H1 (cell line): ENCODE measurements around the gene MEGF11. TPM values are rescaled to one million over a fixed set of nuclear protein-coding genes. Genes with fewer than 3 reads are reported as not detected.

Experiments
- CTCF ChIA-PET: fragments of 300-600 bp; sonication (Branson Sonifier 250); formaldehyde crosslinking; loops from one replicate; lab custom pipeline; 2021; ENCODE audit not compliant: partially characterized antibody; lab: Charles Lee
- POLR2A ChIA-PET: fragments of 300-600 bp; sonication (Branson Sonifier 250); formaldehyde crosslinking; loops from one replicate; lab custom pipeline; 2021; ENCODE audit warnings: inconsistent platforms; ENCODE audit not compliant: partially characterized antibody; lab: Charles Lee
- DNase-seq, 2 experiments: peaks; one replicate each; pipeline versions ENCODE4 v3.0.0 to v3.0.0-alpha.2; 2010 to 2022; ENCODE audit warnings: low spot score in 2 of 2, low read depth in 1 of 2, mixed read lengths in 1 of 2
- FAIRE-seq: peaks from 2 replicates; lab custom pipeline; 2011; peaks lifted over from hg19 to GRCh38; lab: Jason Lieb, UNC
- H2AFZ ChIP-seq: 2 replicates; pipeline ENCODE4 v1.8.1; 2012; ENCODE audit warnings: low read length, inconsistent platforms
- H2AK5ac ChIP-seq: 2 replicates; pipeline ENCODE4 v1.6.1; 2013; ENCODE audit warnings: low read depth, low read length
- H2BK120ac ChIP-seq: replicated peaks from 2 replicates; pipeline ENCODE3; 2013; ENCODE audit warnings: low read depth, low read length, inconsistent platforms
- H2BK12ac ChIP-seq: 2 replicates; pipeline ENCODE4 v1.6.1; 2013; ENCODE audit warnings: low read depth, low read length
- H2BK15ac ChIP-seq: 2 replicates; pipeline ENCODE4 v1.6.1; 2013; ENCODE audit warnings: low read length
- H2BK20ac ChIP-seq: 2 replicates; pipeline ENCODE4 v1.6.1; 2013; ENCODE audit warnings: low read length
- H2BK5ac ChIP-seq: 2 replicates; pipeline ENCODE4 v1.6.1; 2013; ENCODE audit warnings: low read depth, low read length
- H3K14ac ChIP-seq: 2 replicates; pipeline ENCODE4 v1.6.1; 2013; ENCODE audit warnings: inconsistent platforms; ENCODE audit not compliant: insufficient read length
- H3K18ac ChIP-seq: 2 replicates; pipeline ENCODE4 v1.6.1; 2013; ENCODE audit warnings: low read length; ENCODE audit errors: extremely low read depth
- H3K23ac ChIP-seq: 2 replicates; pipeline ENCODE4 v1.6.1; 2013; ENCODE audit warnings: inconsistent platforms; ENCODE audit not compliant: insufficient read length
- H3K23me2 ChIP-seq: 2 replicates; pipeline ENCODE4 v1.6.1; 2013; ENCODE audit warnings: low read depth, low read length
- H3K27ac ChIP-seq: 2 replicates; pipeline ENCODE4 v1.6.1; 2011; ENCODE audit warnings: low read depth, low read length, inconsistent platforms
- H3K27me3 ChIP-seq, 4 experiments: replicated peaks in 1 of 4; 1 replicate in 1 of 4; 2 replicates in 3 of 4; pipeline versions ENCODE4 v1.6.1 to v1.8.1; 2011 to 2013; ENCODE audit warnings: low read length in 3 of 4, mild to moderate bottlenecking in 3 of 4, inconsistent platforms in 2 of 4, mixed read lengths in 2 of 4, moderate library complexity in 1 of 4; ENCODE audit not compliant: control insufficient read depth in 3 of 4, insufficient read depth in 3 of 4; ENCODE audit errors: extremely low read depth in 1 of 4
- H3K36me3 ChIP-seq, 4 experiments: 2 replicates each; pipeline versions ENCODE4 v1.6.1 to v1.8.1; 2011 to 2013; ENCODE audit warnings: mild to moderate bottlenecking in 4 of 4, low read length in 3 of 4, moderate library complexity in 2 of 4, control low read depth in 1 of 4, inconsistent platforms in 1 of 4; ENCODE audit not compliant: insufficient read depth in 4 of 4, control insufficient read depth in 2 of 4
- H3K4ac ChIP-seq: replicated peaks from 2 replicates; pipeline ENCODE3; 2013; ENCODE audit warnings: low read length, low read depth, mixed read lengths, inconsistent platforms; ENCODE audit not compliant: insufficient read length
- H3K4me1 ChIP-seq, 4 experiments: replicated peaks in 1 of 4; 1 replicate in 1 of 4; 2 replicates in 3 of 4; pipeline versions ENCODE4 v1.6.1 to v1.8.1; 2011 to 2013; ENCODE audit warnings: low read length in 3 of 4, inconsistent platforms in 2 of 4, mixed read lengths in 1 of 4; ENCODE audit not compliant: insufficient read depth in 4 of 4, control insufficient read depth in 3 of 4
- H3K4me2 ChIP-seq, 2 experiments: 2 replicates each; pipeline versions ENCODE4 v1.6.1 to v1.8.1; 2011 to 2013; ENCODE audit warnings: low read depth in 2 of 2, low read length in 2 of 2, control low read depth in 1 of 2, inconsistent platforms in 1 of 2, mild to moderate bottlenecking in 1 of 2; ENCODE audit not compliant: insufficient read depth in 1 of 2
- H3K4me3 ChIP-seq, 4 experiments: fragments of 200-600, 300-600 bp in 1 of 4; sonication (generic), shearing (Covaris generic), sonication (Bioruptor Twin) in 1 of 4; 2 replicates each; pipeline versions ENCODE4 v1.5.1 to v1.8.1; 2011 to 2016; ENCODE audit warnings: low read length in 4 of 4, low read depth in 3 of 4, control low read depth in 2 of 4, inconsistent platforms in 2 of 4, mild to moderate bottlenecking in 2 of 4, mixed read lengths in 1 of 4, moderate library complexity in 1 of 4; ENCODE audit not compliant: insufficient read depth in 2 of 4; ENCODE audit errors: extremely low read depth in 1 of 4
- H3K56ac ChIP-seq: replicated peaks from 2 replicates; pipeline ENCODE3; 2013; ENCODE audit warnings: low read depth, mild to moderate bottlenecking, mixed read lengths, low read length, inconsistent platforms; ENCODE audit not compliant: insufficient read length
- H3K79me1 ChIP-seq: 2 replicates; pipeline ENCODE4 v1.6.1; 2013; ENCODE audit warnings: low read depth, low read length, control low read depth
- H3K79me2 ChIP-seq, 2 experiments: 2 replicates each; pipeline versions ENCODE4 v1.6.1 to v1.8.1; 2012 to 2013; ENCODE audit warnings: low read length in 2 of 2, mild to moderate bottlenecking in 2 of 2, inconsistent platforms in 1 of 2; ENCODE audit not compliant: insufficient read depth in 2 of 2, control insufficient read depth in 1 of 2
- H3K9ac ChIP-seq, 4 experiments: replicated peaks in 1 of 4; 1 replicate in 1 of 4; 2 replicates in 3 of 4; pipeline versions ENCODE4 v1.6.1 to v1.8.1; 2011 to 2013; ENCODE audit warnings: low read depth in 3 of 4, low read length in 3 of 4, control low read depth in 2 of 4, mild to moderate bottlenecking in 2 of 4, moderate library complexity in 2 of 4, inconsistent platforms in 1 of 4; ENCODE audit errors: extremely low read depth in 1 of 4
- H3K9me3 ChIP-seq, 2 experiments: 2 replicates each; pipeline versions ENCODE4 v1.6.1 to v1.8.1; 2012 to 2013; ENCODE audit warnings: mild to moderate bottlenecking in 2 of 2, moderate library complexity in 2 of 2, control low read depth in 1 of 2, inconsistent platforms in 1 of 2, low read depth in 1 of 2, low read length in 1 of 2, mixed read lengths in 1 of 2; ENCODE audit not compliant: insufficient read depth in 2 of 2
- H4K20me1 ChIP-seq, 2 experiments: replicated peaks in 1 of 2; 2 replicates each; pipeline versions ENCODE3 to v1.8.1; 2011 to 2013; ENCODE audit warnings: inconsistent platforms in 2 of 2, low read length in 2 of 2, mild to moderate bottlenecking in 1 of 2; ENCODE audit not compliant: insufficient read depth in 2 of 2, control insufficient read depth in 1 of 2
- H4K5ac ChIP-seq: 2 replicates; pipeline ENCODE4 v1.6.1; 2013; ENCODE audit warnings: low read length, low read depth, mixed read lengths, inconsistent platforms; ENCODE audit not compliant: insufficient read length
- H4K8ac ChIP-seq: 2 replicates; pipeline ENCODE4 v1.8.0; 2013; ENCODE audit warnings: mild to moderate bottlenecking, moderate library complexity, low read length, inconsistent platforms; ENCODE audit not compliant: insufficient read depth; ENCODE audit errors: extremely low read depth
- H4K91ac ChIP-seq: replicated peaks from 2 replicates; pipeline ENCODE3; 2013; ENCODE audit warnings: low read length, mixed read lengths, inconsistent platforms; ENCODE audit not compliant: insufficient read length
- BACH1 ChIP-seq: IDR thresholded peaks from 2 replicates; pipeline ENCODE4 v1.6.1; 2012; ENCODE audit warnings: low read length, improper control_type of control experiment
- CBX5 ChIP-seq: fragments of 300-800, 300-1000 bp; sonication (generic); IDR thresholded peaks from 2 replicates; pipeline ENCODE4 v1.7.1; 2016; ENCODE audit warnings: antibody characterized with exemption, low read length, low read depth
- FOSL1 ChIP-seq: IDR thresholded peaks from 2 replicates; pipeline ENCODE4 v1.6.1; 2011; ENCODE audit warnings: mild to moderate bottlenecking, low read depth, low read length, moderate library complexity; ENCODE audit not compliant: insufficient read depth
- GABPA ChIP-seq: IDR thresholded peaks from 2 replicates; pipeline ENCODE4 v1.6.1; 2011; ENCODE audit warnings: mild to moderate bottlenecking, low read length, moderate library complexity, borderline replicate concordance; ENCODE audit not compliant: insufficient read depth
- HDAC2 ChIP-seq, 2 experiments: fragments of 300-600 bp in 1 of 2; sonication (generic) in 1 of 2; IDR thresholded peaks; 2 replicates each; pipeline ENCODE4 v1.6.1; 2011 to 2012; ENCODE audit warnings: low read depth in 2 of 2, low read length in 2 of 2, mild to moderate bottlenecking in 2 of 2, moderate library complexity in 2 of 2, borderline replicate concordance in 1 of 2, inconsistent platforms in 1 of 2
- RNF2 ChIP-seq: fragments of 200-900, 300-1000 bp; sonication (generic); IDR thresholded peaks from 2 replicates; pipeline ENCODE4 v1.7.1; 2016; ENCODE audit warnings: borderline replicate concordance, low read depth, mild to moderate bottlenecking, antibody characterized with exemption, low read length; ENCODE audit not compliant: poor library complexity, severe bottlenecking; ENCODE audit errors: missing control alignments
- SIX5 ChIP-seq: IDR thresholded peaks from 2 replicates; pipeline ENCODE4 v1.6.1; 2011; ENCODE audit warnings: mild to moderate bottlenecking, low read depth, low read length
- SP4 ChIP-seq: IDR thresholded peaks from 2 replicates; pipeline ENCODE4 v1.6.1; 2012; ENCODE audit warnings: low read length, inconsistent platforms
- TBP ChIP-seq: IDR thresholded peaks from 2 replicates; pipeline ENCODE4 v1.6.1; 2011; ENCODE audit warnings: low read depth, low read length, improper control_type of control experiment
- WGBS, 2 experiments: shearing (Covaris generic) in 1 of 2; methylation state at CpG; one replicate each; pipeline versions ENCODE4 v1.1.6 to v1.1.7; 2013 to 2015; ENCODE audit warnings: low lambda C conversion rate in 2 of 2, mixed read lengths in 2 of 2, inconsistent platforms in 1 of 2, low coverage in 1 of 2, missing lambda C conversion rate in 1 of 2; ENCODE audit not compliant: insufficient replicate concordance in 2 of 2, insufficient coverage in 1 of 2, insufficient read length in 1 of 2; ENCODE audit errors: extremely low coverage in 1 of 2, missing lambda C conversion rate in 1 of 2; 5-methylcytosine and 5-hydroxymethylcytosine counted together
- polyA plus RNA-seq, 7 experiments: library from polyadenylated mRNA; depleted of rRNA in 3 of 7; stranded (reverse) in 5 of 7; unstranded in 2 of 7; fragments of >200 nt in 5 of 7; fragments of 200-250 nt in 2 of 7; gene quantifications; 1 replicate in 5 of 7; 2 replicates in 1 of 7; 4 replicates in 1 of 7; pipeline versions ENCODE4 v1.2.1 to v1.2.3, GENCODE V29; 2011 to 2013; ENCODE audit warnings: missing spikeins in 2 of 7, mixed read lengths in 2 of 7
- total RNA-seq: library from RNA; stranded (reverse); fragmentation: NEBNext Ultra II Directional; extraction: Animal tissue kit (Norgen Biotek cat#: 25700); gene quantifications from 2 replicates; pipeline ENCODE4 v1.2.1, GENCODE V29; 2021
- TF ChIP-seq, protein P1 (sequence below): IDR thresholded peaks from 2 replicates; pipeline ENCODE4 v1.6.1; 2012; ENCODE audit warnings: inconsistent platforms
- TF ChIP-seq, protein P2 (sequence below): IDR thresholded peaks from 2 replicates; pipeline ENCODE4 v1.6.1; 2011; ENCODE audit warnings: low read length, improper control_type of control experiment

Gene MEGF11
- total and polyA plus RNA-seq, 2 of the 8 experiments (the other 6 are each of a cell fraction or from before 2014, with no cell fraction given): 4.4 to 4.8 TPM

DNA sequence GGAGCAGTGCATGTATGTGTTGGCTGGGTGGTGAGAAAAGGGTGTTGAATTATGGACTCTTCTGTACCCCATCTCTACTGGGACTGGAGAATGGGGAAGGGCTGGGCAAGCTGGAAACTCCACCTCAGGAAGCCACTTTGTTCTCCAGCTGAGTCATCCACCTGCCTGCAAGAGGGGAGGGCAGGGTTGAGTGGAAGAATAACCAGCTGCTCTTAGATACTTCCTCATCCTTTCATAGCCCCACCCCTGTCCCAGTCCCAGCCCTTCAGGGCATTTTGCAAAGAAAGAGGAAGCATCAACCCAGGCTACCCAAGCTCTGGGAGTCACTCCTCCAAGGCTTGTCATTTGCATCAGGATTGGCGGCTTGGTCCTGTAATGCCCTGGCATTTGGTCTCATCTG, 351.2 kb downstream of the MEGF11 start:
- no peak overlapping the region for H4K91ac ChIP-seq
- no peak overlapping the region for H3K18ac ChIP-seq
- H2BK120ac ChIP-seq: no peak overlapping the region
- CTCF ChIA-PET: interaction anchor here (0.6 to 7.3 kb wide), 7 partner anchors 9 to 386 kb away, joined by 3 to 46 read pairs (median 3); no protein-coding TSS in a partner anchor
- H3K79me2 ChIP-seq: no peaks in the 10 kb centered on the region
- H3K4me2 ChIP-seq: no peak overlapping the region
- no peak overlapping the region for H2BK20ac ChIP-seq
- no peaks in the 10 kb centered on the region for H4K20me1 ChIP-seq
- H3K4me1 ChIP-seq: peaks cover 0 to 5% (median 1%) of the 10 kb centered on the region in 4 experiments; a peak in 4 of 7 replicates
- peaks cover 2 to 40% (median 24%) of the 10 kb centered on the region in 4 experiments for H3K36me3 ChIP-seq
- POLR2A ChIA-PET: no interaction called here
- WGBS, 2 experiments: 79% methylated on average over 1 of the region's 1 CpG; no CpG with 5 or more reads in 1 of the 2 experiments
- FAIRE-seq (no peak), DNase-seq (peak; percentile 13 to 40)
- H3K14ac ChIP-seq: no peak overlapping the region
- H2AK5ac ChIP-seq: no peak overlapping the region
- no peak overlapping the region for H4K5ac ChIP-seq
- no peak overlapping the region for H3K56ac ChIP-seq
- H3K9ac ChIP-seq: no peak overlapping the region
- H2BK12ac ChIP-seq: no peak overlapping the region
- H2BK15ac ChIP-seq: no peak overlapping the region
- no peak overlapping the region for H3K4ac ChIP-seq
- H3K9me3 ChIP-seq: no peaks in the 10 kb centered on the region
- H3K23me2 ChIP-seq: no peaks in the 10 kb centered on the region
- no peak overlapping the region for H2AFZ ChIP-seq
- no peak overlapping the region for H3K4me3 ChIP-seq
- peaks cover 2% of the 10 kb centered on the region; the same call in 1 of the 2 replicates for H3K79me1 ChIP-seq
- no peaks in the 10 kb centered on the region for H3K27me3 ChIP-seq
- H3K23ac ChIP-seq: no peak overlapping the region
- H4K8ac ChIP-seq: no peak overlapping the region
- no peak overlapping the region for H2BK5ac ChIP-seq
- no peak overlapping the region for H3K27ac ChIP-seq
- TF ChIP-seq TBP: no peak
- TF ChIP-seq, protein P1, sequence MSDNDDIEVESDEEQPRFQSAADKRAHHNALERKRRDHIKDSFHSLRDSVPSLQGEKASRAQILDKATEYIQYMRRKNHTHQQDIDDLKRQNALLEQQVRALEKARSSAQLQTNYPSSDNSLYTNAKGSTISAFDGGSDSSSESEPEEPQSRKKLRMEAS: no peak
- no peak for TF ChIP-seq GABPA
- TF ChIP-seq, protein P2, sequence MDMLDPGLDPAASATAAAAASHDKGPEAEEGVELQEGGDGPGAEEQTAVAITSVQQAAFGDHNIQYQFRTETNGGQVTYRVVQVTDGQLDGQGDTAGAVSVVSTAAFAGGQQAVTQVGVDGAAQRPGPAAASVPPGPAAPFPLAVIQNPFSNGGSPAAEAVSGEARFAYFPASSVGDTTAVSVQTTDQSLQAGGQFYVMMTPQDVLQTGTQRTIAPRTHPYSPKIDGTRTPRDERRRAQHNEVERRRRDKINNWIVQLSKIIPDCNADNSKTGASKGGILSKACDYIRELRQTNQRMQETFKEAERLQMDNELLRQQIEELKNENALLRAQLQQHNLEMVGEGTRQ: no peak
- TF ChIP-seq CBX5: no peak
- no peak for TF ChIP-seq BACH1
- no peak for TF ChIP-seq RNF2
- no peak for TF ChIP-seq SIX5
- TF ChIP-seq FOSL1: no peak
- no peak for TF ChIP-seq SP4
- TF ChIP-seq HDAC2 (IDR thresholded peaks at IDR 0.05; ENCODE audit: borderline replicate concordance in 1 of 2, low read depth in 2 of 2, low read length in 2 of 2): no peak
